Lower leg skin (tissue), 3 donors: ENCODE data around the gene GTPBP8.

Source experiments
- CTCF ChIP-seq, 3 donors: fragments of 450-650 bp; IDR thresholded peaks; one replicate each; pipeline ENCODE4 v1.5.1; 2016; ENCODE audit warnings: antibody characterized with exemption in 3 of 3, mild to moderate bottlenecking in 3 of 3, moderate library complexity in 2 of 3
- POLR2A ChIP-seq, 2 donors: fragments of 450-650 bp; IDR thresholded peaks; one replicate each; pipeline ENCODE4 v1.6.1; 2016 to 2017; ENCODE audit warnings: antibody characterized with exemption in 2 of 2, mild to moderate bottlenecking in 1 of 2, moderate library complexity in 1 of 2

- TF ChIP-seq POLR2A (IDR thresholded peaks at IDR 0.05) (no peak), CTCF (IDR thresholded peaks at IDR 0.05) (no peak)
These were observed 25.1 kb upstream of the GTPBP8 start for GRCh38 chr3:112965656-112966055.
